HG03571 (cell line): ENCODE data around the gene CCSER1.

ENCODE experiments used
- ATAC-seq: cut with Tn5 transposase; IDR thresholded peaks from one replicate; pipeline ENCODE4 v1.9.1; 2021; ENCODE audit not compliant: unreplicated experiment

The CCSER1 gene

GRCh38 chr4:90127706-90128345, 632 bp downstream of the CCSER1 start:
- peak; percentile 20 for ATAC-seq

GRCh38 chr4:90128961-90129495, 1.8 kb downstream of the CCSER1 start:
- ATAC-seq: peak; percentile 31

DNA sequence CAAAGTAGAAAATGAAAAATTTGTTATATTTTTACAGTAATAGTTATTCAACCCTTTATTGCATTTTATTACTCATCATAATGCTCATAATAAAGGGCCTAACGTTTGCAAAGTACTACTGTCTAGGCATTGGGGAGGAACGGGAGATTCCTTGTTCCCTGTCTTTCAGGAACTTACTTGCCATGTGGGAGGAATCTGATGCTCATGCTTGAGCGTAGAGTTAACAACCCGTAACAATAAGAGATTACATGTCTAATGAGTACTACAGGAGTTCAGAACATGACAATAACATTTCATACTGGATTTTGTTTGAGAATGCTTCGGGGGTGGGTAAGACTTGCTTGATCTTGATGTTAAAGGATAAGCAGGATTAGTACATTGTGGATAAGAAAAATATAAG, 2.9 kb downstream of the CCSER1 start:
- no peak for ATAC-seq

DNA sequence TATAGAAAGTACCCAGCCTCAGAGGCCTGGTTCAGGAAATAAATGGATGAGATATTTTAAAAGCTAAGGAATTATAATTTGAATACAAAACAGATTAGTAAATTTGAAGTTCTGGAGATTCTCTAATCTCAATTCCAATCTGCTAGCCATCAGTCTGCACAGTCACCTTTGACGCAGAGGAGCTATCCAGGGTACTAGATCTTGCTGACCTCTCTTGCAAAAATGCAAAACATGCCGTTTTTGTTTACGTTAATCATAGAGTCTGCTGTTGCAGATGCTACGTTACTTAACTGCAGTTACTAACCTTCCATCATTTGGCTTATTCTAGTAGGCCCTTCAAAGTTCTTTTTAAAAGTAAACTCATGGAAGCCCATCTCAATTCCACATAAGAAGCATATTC, 10.4 kb downstream of the CCSER1 start:
- no peak for ATAC-seq

DNA sequence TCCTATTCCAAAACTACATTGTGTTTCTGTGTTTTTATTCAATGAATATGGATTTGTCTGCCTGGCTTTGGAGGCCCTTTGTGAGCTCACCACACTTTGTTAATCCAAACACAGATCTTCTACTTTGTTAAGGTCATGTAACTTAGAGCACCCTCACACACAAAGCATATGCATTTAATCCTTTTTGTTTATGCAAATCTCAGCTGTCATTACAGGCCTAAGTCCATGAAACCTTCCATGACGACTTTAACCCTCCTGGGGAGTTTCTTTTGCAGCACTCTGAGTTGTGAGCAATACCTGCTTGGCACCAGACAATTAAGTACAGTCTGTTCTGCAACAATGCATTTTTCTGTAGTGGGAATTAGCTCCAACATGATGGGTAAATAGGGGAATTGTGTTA, 14.9 kb downstream of the CCSER1 start:
- ATAC-seq: no peak

- no peak for ATAC-seq
Observed at GRCh38 chr4:90145319-90145718, 18.1 kb downstream of the CCSER1 start.

GRCh38 chr4:90146306-90146705, 19.1 kb downstream of the CCSER1 start:
- ATAC-seq: no peak

DNA sequence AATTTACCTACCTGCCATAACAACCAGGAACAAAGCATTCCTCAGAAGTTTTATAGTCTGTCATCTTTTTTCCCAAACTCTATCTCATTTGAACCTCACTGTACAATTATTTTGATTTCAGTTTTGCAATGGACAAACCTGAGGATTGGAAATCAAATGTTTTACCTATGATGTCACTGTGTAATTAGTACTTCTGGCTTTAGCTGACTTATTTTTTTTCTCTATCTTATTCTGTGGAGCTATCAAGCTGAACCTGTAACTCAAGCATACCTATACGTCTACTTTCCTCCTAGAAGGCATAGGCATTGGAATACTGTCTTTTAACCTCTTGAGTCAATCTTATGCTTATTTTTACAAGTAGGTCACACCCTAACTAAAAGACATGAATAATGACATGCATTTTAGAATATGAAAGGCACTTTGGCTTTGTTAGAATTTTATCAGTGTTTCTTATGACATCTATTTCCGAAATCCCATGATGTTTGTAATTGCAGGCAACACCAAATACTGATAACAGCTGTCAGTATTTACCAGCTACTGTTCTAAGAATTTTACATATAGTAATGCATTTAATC, 21.5 kb downstream of the CCSER1 start:
- ATAC-seq: no peak

- no peak for ATAC-seq
Observed at GRCh38 chr4:90152024-90152423, 24.8 kb downstream of the CCSER1 start.

GRCh38 chr4:90159193-90159592, 32.0 kb downstream of the CCSER1 start:
- ATAC-seq: no peak

- ATAC-seq: no peak
Observed at GRCh38 chr4:90160044-90160443, 32.9 kb downstream of the CCSER1 start.

GRCh38 chr4:90162566-90162965, 35.4 kb downstream of the CCSER1 start:
- ATAC-seq: no peak

- ATAC-seq: no peak
Observed at GRCh38 chr4:90163872-90164271, 36.7 kb downstream of the CCSER1 start.

DNA sequence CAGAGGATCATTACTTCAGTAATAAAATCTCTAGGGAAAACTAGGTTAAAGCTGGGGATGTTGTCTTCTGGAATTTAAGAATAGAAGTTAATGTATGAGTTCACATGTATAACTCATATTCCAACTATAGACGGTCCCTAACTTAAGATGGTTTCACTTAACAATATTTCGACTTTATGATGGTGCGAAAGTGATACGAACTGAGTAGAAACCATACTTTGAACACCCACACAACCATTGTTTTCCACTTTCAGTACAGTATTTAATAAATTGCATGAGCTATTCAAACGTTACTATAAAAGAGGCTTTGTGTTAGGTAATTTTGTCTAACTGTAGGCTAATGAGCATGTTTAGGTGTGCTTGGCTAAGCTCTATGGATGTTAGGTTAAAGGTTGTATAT, 38.7 kb downstream of the CCSER1 start:
- ATAC-seq: no peak

- no peak for ATAC-seq
Observed at GRCh38 chr4:90171491-90171890, 44.3 kb downstream of the CCSER1 start.

GRCh38 chr4:90174621-90175023, 47.4 kb downstream of the CCSER1 start:
- no peak for ATAC-seq

GRCh38 chr4:90181644-90182043, 54.5 kb downstream of the CCSER1 start:
- no peak for ATAC-seq

DNA sequence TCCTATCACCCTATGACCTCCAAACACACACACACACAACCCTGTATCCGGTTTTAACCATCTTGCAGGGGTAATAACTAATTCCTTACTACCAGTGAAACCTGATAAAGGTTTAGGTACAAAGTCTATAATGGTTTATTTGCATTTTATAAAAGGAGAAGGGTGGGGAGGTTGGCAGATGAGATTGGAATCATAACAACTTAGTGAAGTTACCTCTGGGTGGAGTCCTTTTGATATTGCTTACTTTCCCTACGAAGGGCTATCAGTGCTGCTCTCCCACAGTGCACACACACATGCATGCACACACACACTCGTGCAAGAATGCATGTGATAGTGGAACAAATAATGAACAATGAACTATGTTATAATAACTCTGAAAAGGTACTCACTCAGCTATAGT, 56.1 kb downstream of the CCSER1 start:
- ATAC-seq: no peak

- no peak for ATAC-seq
Observed at GRCh38 chr4:90184560-90184959, 57.4 kb downstream of the CCSER1 start.

- ATAC-seq: no peak
Observed at GRCh38 chr4:90185416-90185815, 58.2 kb downstream of the CCSER1 start.

DNA sequence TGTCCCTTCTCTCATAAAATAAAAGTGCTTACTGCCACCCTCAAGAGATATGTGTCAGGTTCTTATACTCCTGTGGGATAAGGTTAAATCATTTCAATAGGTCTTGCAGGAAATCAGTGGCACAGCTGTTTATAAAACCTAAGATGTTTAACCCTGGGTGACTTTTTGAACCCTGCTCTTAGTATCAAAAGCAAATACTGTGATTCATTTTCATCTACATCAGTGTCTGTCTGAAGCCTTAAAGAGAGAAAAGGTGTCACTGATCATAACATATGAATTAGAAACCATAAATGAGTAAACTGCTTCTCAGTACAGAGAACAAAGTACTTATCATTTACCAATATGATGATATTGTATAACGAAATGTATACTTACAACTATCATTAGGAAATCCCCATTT, 59.0 kb downstream of the CCSER1 start:
- ATAC-seq: no peak

GRCh38 chr4:90187148-90187884, 60.1 kb downstream of the CCSER1 start:
- ATAC-seq: no peak
